ENCODE data around the gene RBM10.
A peak's percentile ranks its signal among the peaks of the same experiment; 100 is the strongest.
"Not testable (repeated sequence)": the region's sequence is repeated elsewhere in the genome, so short reads cannot be mapped to it uniquely, and the experiment has no call there.

RBM10 gene

GRCh38 chrX:47112316-47112954 lies 32.6 kb upstream of the RBM10 start:
- Histone ChIP-seq H3K9ac (no peak overlapping the region), H2AFZ (no peak overlapping the region), H3K4me3 (ENCODE audit: low read depth, low read length) (no peak overlapping the region), H3K27me3 (ENCODE audit: control insufficient read depth, insufficient read depth, low read length) (no peaks in the 10 kb centered on the region), H3K79me2 (no peaks in the 10 kb centered on the region), H3K4me1 (no peaks in the 10 kb centered on the region), H3K27ac (no peak overlapping the region), H3K4me2 (ENCODE audit: low read length) (no peak overlapping the region), H3K9me3 (ENCODE audit: control insufficient read depth, low read length) (no peaks in the 10 kb centered on the region), H3K36me3 (ENCODE audit: control insufficient read depth, insufficient read depth, low read length) (no peaks in the 10 kb centered on the region)
- no peak for TF ChIP-seq CTCF (IDR thresholded peaks at IDR 0.05)

GRCh38 chrX:47116551-47117110 lies 28.4 kb upstream of the RBM10 start:
- H3K4me1 ChIP-seq; H3K4me3 ChIP-seq (ENCODE audit: low read depth, low read length); H3K9me3 ChIP-seq (ENCODE audit: control insufficient read depth, low read length); H3K27ac ChIP-seq; H3K27me3 ChIP-seq (ENCODE audit: control insufficient read depth, insufficient read depth, low read length); H3K79me2 ChIP-seq; H3K9ac ChIP-seq; H2AFZ ChIP-seq; H3K4me2 ChIP-seq (ENCODE audit: low read length); H3K36me3 ChIP-seq (ENCODE audit: control insufficient read depth, insufficient read depth, low read length): not testable (repeated sequence)

GRCh38 chrX:47124466-47124865 lies 20.6 kb upstream of the RBM10 start:
- not testable (repeated sequence) for H3K36me3 ChIP-seq (ENCODE audit: control insufficient read depth, insufficient read depth, low read length); H2AFZ ChIP-seq; H3K4me3 ChIP-seq (ENCODE audit: low read depth, low read length); H3K4me2 ChIP-seq (ENCODE audit: low read length); H3K9ac ChIP-seq; H3K79me2 ChIP-seq; H3K9me3 ChIP-seq (ENCODE audit: control insufficient read depth, low read length); H3K4me1 ChIP-seq; H3K27me3 ChIP-seq (ENCODE audit: control insufficient read depth, insufficient read depth, low read length); H3K27ac ChIP-seq

- peak overlapping the region; percentile 63 for H3K4me3 ChIP-seq (ENCODE audit: low read depth, low read length)
- no peaks in the 10 kb centered on the region for H3K27me3 ChIP-seq (ENCODE audit: control insufficient read depth, insufficient read depth, low read length)
- no peaks in the 10 kb centered on the region for H3K79me2 ChIP-seq
- no peaks in the 10 kb centered on the region for H3K4me1 ChIP-seq
- H3K9ac ChIP-seq: no peak overlapping the region
- peak overlapping the region; percentile 90 for H2AFZ ChIP-seq
- H3K9me3 ChIP-seq (ENCODE audit: control insufficient read depth, low read length): no peaks in the 10 kb centered on the region
- TF ChIP-seq CTCF (IDR thresholded peaks at IDR 0.05): no peak
- H3K27ac ChIP-seq: peak overlapping the region; percentile 91
- H3K36me3 ChIP-seq (ENCODE audit: control insufficient read depth, insufficient read depth, low read length): no peaks in the 10 kb centered on the region
- peak overlapping the region; percentile 60 for H3K4me2 ChIP-seq (ENCODE audit: low read length)
Observed at GRCh38 chrX:47129157-47129898, 15.7 kb upstream of the RBM10 start.

GRCh38 chrX:47129899-47130358 lies 15.1 kb upstream of the RBM10 start:
- Histone ChIP-seq H2AFZ (no peak overlapping the region), H3K9ac (no peak overlapping the region), H3K36me3 (ENCODE audit: control insufficient read depth, insufficient read depth, low read length) (no peaks in the 10 kb centered on the region), H3K27ac (no peak overlapping the region), H3K79me2 (no peaks in the 10 kb centered on the region), H3K27me3 (ENCODE audit: control insufficient read depth, insufficient read depth, low read length) (no peaks in the 10 kb centered on the region), H3K4me2 (ENCODE audit: low read length) (peak overlapping the region; percentile 55), H3K9me3 (ENCODE audit: control insufficient read depth, low read length) (no peaks in the 10 kb centered on the region), H3K4me3 (ENCODE audit: low read depth, low read length) (peak overlapping the region; percentile 63), H3K4me1 (no peaks in the 10 kb centered on the region)
- no peak for TF ChIP-seq CTCF (IDR thresholded peaks at IDR 0.05)

Measured in parathyroid adenoma (tissue), 2 donors.